Sigmoid colon (tissue), 4 donors: Measurements from ENCODE around the gene ALKBH6.

ENCODE experiments used
- EP300 ChIP-seq, 4 donors: sonication (generic); formaldehyde crosslinking; IDR thresholded peaks; one replicate each; pipeline ENCODE4 v1.6.1; 2017; ENCODE audit warnings: antibody characterized with exemption in 4 of 4
- POLR2A ChIP-seq, 2 donors: fragments of 450-650 bp; IDR thresholded peaks; one replicate each; pipeline ENCODE4 v1.6.1; 2016; ENCODE audit warnings: antibody characterized with exemption in 2 of 2, mild to moderate bottlenecking in 2 of 2, moderate library complexity in 2 of 2
- POLR2AphosphoS5 ChIP-seq, 4 donors: sonication (generic); formaldehyde crosslinking; IDR thresholded peaks; one replicate each; pipeline ENCODE4 v1.6.1; 2017; ENCODE audit warnings: antibody characterized with exemption in 4 of 4
- TF ChIP-seq, protein P1 (sequence below), 4 experiments: fragments of 450-650 bp in 3 of 4; fragments of 200-600 bp in 1 of 4; IDR thresholded peaks; one replicate each; pipeline ENCODE4 v1.5.1; 2016 to 2019; ENCODE audit warnings: antibody characterized with exemption in 4 of 4, mild to moderate bottlenecking in 3 of 4, moderate library complexity in 2 of 4

DNA sequence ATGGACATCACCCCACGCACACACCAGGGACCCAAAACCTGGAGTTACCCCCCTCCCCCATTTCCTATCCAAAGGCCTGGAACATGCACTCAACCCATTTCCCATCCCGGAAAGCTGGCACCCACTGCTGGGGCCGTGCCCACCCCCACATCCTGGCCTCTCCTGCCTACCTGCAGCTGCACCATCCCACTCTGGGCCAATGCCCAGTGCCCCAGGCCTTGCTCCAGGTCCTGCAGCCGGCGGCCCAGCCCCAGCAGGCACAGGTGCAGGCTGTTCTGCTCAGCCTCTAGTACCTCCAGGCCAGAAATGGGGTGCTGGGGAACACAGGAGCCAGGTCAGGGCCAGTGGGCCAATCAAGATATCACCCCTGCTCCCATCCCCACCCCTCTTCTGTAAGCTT, 7.1 kb downstream of the ALKBH6 start:
- no peak for TF ChIP-seq POLR2A (IDR thresholded peaks at IDR 0.05)
- TF ChIP-seq, protein P1, sequence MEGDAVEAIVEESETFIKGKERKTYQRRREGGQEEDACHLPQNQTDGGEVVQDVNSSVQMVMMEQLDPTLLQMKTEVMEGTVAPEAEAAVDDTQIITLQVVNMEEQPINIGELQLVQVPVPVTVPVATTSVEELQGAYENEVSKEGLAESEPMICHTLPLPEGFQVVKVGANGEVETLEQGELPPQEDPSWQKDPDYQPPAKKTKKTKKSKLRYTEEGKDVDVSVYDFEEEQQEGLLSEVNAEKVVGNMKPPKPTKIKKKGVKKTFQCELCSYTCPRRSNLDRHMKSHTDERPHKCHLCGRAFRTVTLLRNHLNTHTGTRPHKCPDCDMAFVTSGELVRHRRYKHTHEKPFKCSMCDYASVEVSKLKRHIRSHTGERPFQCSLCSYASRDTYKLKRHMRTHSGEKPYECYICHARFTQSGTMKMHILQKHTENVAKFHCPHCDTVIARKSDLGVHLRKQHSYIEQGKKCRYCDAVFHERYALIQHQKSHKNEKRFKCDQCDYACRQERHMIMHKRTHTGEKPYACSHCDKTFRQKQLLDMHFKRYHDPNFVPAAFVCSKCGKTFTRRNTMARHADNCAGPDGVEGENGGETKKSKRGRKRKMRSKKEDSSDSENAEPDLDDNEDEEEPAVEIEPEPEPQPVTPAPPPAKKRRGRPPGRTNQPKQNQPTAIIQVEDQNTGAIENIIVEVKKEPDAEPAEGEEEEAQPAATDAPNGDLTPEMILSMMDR (IDR thresholded peaks at IDR 0.05): no peak
- no peak for TF ChIP-seq POLR2AphosphoS5 (IDR thresholded peaks at IDR 0.05)
- no peak for TF ChIP-seq EP300 (IDR thresholded peaks at IDR 0.05)
